Thoracic aorta (tissue), 2 donors: ENCODE results near the gene GALNT13. TPM values are rescaled to one million over a fixed set of nuclear protein-coding genes. Genes with fewer than 3 reads are reported as not detected.

ENCODE experiments used
- ATAC-seq: fragments of 150-250 bp; one replicate; pipeline ENCODE4 v1.8.0; 2017; ENCODE audit warnings: low read depth; ENCODE audit not compliant: insufficient number of reproducible peaks, low FRiP score
- DNase-seq: peaks from one replicate; pipeline ENCODE4 v3.0.0-alpha.2; 2020; ENCODE audit warnings: low spot score
- H3K27ac ChIP-seq, 2 donors: fragments of 200-600 bp; sonication (generic); 1 replicate in 1 of 2; 2 replicates in 1 of 2; pipeline ENCODE4 v1.5.1; 2016; ENCODE audit warnings: mild to moderate bottlenecking in 2 of 2, moderate library complexity in 2 of 2
- H3K27me3 ChIP-seq: fragments of 200-600 bp; sonication (generic); replicated peaks from 2 replicates; pipeline ENCODE4 v1.6.0; 2016; ENCODE audit warnings: mild to moderate bottlenecking; ENCODE audit not compliant: insufficient read depth
- H3K36me3 ChIP-seq: fragments of 200-600 bp; sonication (generic); one replicate; pipeline ENCODE4 v1.5.1; 2016
- H3K4me1 ChIP-seq, 2 donors: fragments of 200-600 bp; sonication (generic); 1 replicate in 1 of 2; 2 replicates in 1 of 2; pipeline versions ENCODE4 v1.5.1 to v1.6.0; 2016; ENCODE audit warnings: low read depth in 2 of 2, mild to moderate bottlenecking in 1 of 2; ENCODE audit not compliant: control insufficient read depth in 1 of 2
- H3K4me3 ChIP-seq: fragments of 200-600 bp; sonication (generic); 2 replicates; pipeline ENCODE4 v1.5.1; 2016; ENCODE audit warnings: mild to moderate bottlenecking
- H3K9me3 ChIP-seq: fragments of 200-600 bp; sonication (generic); 2 replicates; pipeline ENCODE4 v1.5.1; 2016
- CTCF ChIP-seq: fragments of 200-600 bp; sonication (generic); IDR thresholded peaks from one replicate; pipeline ENCODE4 v1.5.1; 2019; ENCODE audit warnings: antibody characterized with exemption
- total RNA-seq, 2 donors: library from RNA; depleted of rRNA; stranded (reverse); fragments of >200 nt; gene quantifications; one replicate each; pipeline versions ENCODE4 v1.1.0 to v1.2.3, GENCODE V29; 2016

GALNT13 gene
- total RNA-seq, 2 donors from 2014 or later, result 2.5 to 30.1 TPM

GRCh38 chr2:154428022-154428421 lies 556.3 kb downstream of the GALNT13 start:
- no peaks in the 10 kb centered on the region for H3K36me3 ChIP-seq
- H3K9me3 ChIP-seq, result no peaks in the 10 kb centered on the region
- no peaks in the 10 kb centered on the region for H3K4me1 ChIP-seq
- H3K27ac ChIP-seq, result no peak overlapping the region
- no peak overlapping the region for H3K4me3 ChIP-seq
- no peak for TF ChIP-seq CTCF
- H3K27me3 ChIP-seq, result no peaks in the 10 kb centered on the region
- DNase-seq (no peak), ATAC-seq (no peak)

- no peak for DNase-seq
- no peaks in the 10 kb centered on the region for H3K9me3 ChIP-seq
- ATAC-seq, result no peak
Measured at GRCh38 chr2:154433010-154433409, 561.3 kb downstream of the GALNT13 start.

GRCh38 chr2:154437104-154437503 lies 565.4 kb downstream of the GALNT13 start:
- no peak for TF ChIP-seq CTCF
- Histone ChIP-seq H3K27me3 (no peaks in the 10 kb centered on the region), H3K27ac (no peak overlapping the region), H3K4me1 (no peaks in the 10 kb centered on the region), H3K36me3 (no peaks in the 10 kb centered on the region), H3K9me3 (no peaks in the 10 kb centered on the region), H3K4me3 (no peak overlapping the region)
- no peak for ATAC-seq
- no peak for DNase-seq

More at GRCh38 chr2:154433010-154433409, 561.3 kb downstream of the GALNT13 start:
- Histone ChIP-seq H3K27ac (no peak overlapping the region), H3K4me3 (no peak overlapping the region), H3K27me3 (no peaks in the 10 kb centered on the region), H3K36me3 (no peaks in the 10 kb centered on the region), H3K4me1 (no peaks in the 10 kb centered on the region)
- TF ChIP-seq CTCF, result no peak

GRCh38 chr2:154439156-154439555 lies 567.4 kb downstream of the GALNT13 start:
- Histone ChIP-seq H3K4me3 (no peak overlapping the region), H3K27ac (no peak overlapping the region), H3K4me1 (no peaks in the 10 kb centered on the region), H3K9me3 (no peaks in the 10 kb centered on the region), H3K36me3 (no peaks in the 10 kb centered on the region), H3K27me3 (no peaks in the 10 kb centered on the region)
- no peak for TF ChIP-seq CTCF
- ATAC-seq (no peak), DNase-seq (no peak)

- no peak for TF ChIP-seq CTCF
- DNase-seq (no peak), ATAC-seq (no peak)
- no peaks in the 10 kb centered on the region for H3K36me3 ChIP-seq
- no peaks in the 10 kb centered on the region for H3K27me3 ChIP-seq
- H3K9me3 ChIP-seq, result no peaks in the 10 kb centered on the region
- H3K4me1 ChIP-seq, result no peaks in the 10 kb centered on the region
- H3K27ac ChIP-seq, result no peak overlapping the region
- no peak overlapping the region for H3K4me3 ChIP-seq
Measured at GRCh38 chr2:154443919-154444318, 572.2 kb downstream of the GALNT13 start.
